GM18519 (cell line): Measurements from ENCODE around the gene BCL11B.

Experiments used
- ATAC-seq: cut with Tn5 transposase; IDR thresholded peaks from one replicate; pipeline ENCODE4 v1.9.1; 2021; ENCODE audit warnings: mild to moderate bottlenecking, moderate library complexity; ENCODE audit not compliant: unreplicated experiment, low FRiP score

The BCL11B gene

GRCh38 chr14:99271951-99272631, at the start of gene BCL11B:
Gene BCL11B (minus strand): TSS chr14:99272197. CDS start chr14:99271218, 979 bp downstream.
- ATAC-seq, result peak; percentile 91

- no peak for ATAC-seq
Observed at GRCh38 chr14:99321236-99321925, 49.4 kb upstream of the BCL11B start.

- ATAC-seq, result no peak
Observed at GRCh38 chr14:99320621-99321235, 48.7 kb upstream of the BCL11B start.

- ATAC-seq, result peak; percentile 76
Observed at GRCh38 chr14:99320105-99320572, 48.1 kb upstream of the BCL11B start.

- no peak for ATAC-seq
Observed at GRCh38 chr14:99318959-99319295, 46.9 kb upstream of the BCL11B start.

GRCh38 chr14:99318091-99318958, 46.3 kb upstream of the BCL11B start:
- no peak for ATAC-seq

- no peak for ATAC-seq
Observed at GRCh38 chr14:99317231-99318090, 45.5 kb upstream of the BCL11B start.

- no peak for ATAC-seq
Observed at GRCh38 chr14:99316281-99317163, 44.5 kb upstream of the BCL11B start.

GRCh38 chr14:99315197-99315596, 43.2 kb upstream of the BCL11B start:
- ATAC-seq, result no peak

GRCh38 chr14:99314623-99315022, 42.6 kb upstream of the BCL11B start:
- ATAC-seq, result no peak

- no peak for ATAC-seq
Observed at GRCh38 chr14:99313234-99313633, 41.2 kb upstream of the BCL11B start.

GRCh38 chr14:99312106-99312505, 40.1 kb upstream of the BCL11B start:
- no peak for ATAC-seq

GRCh38 chr14:99309220-99309766, 37.3 kb upstream of the BCL11B start:
- no peak for ATAC-seq

GRCh38 chr14:99304208-99304607, 32.2 kb upstream of the BCL11B start:
- no peak for ATAC-seq

GRCh38 chr14:99300190-99300589, 28.2 kb upstream of the BCL11B start:
- no peak for ATAC-seq

GRCh38 chr14:99296517-99296916, 24.5 kb upstream of the BCL11B start:
- ATAC-seq, result no peak

GRCh38 chr14:99289394-99290189, 17.6 kb upstream of the BCL11B start:
- no peak for ATAC-seq

GRCh38 chr14:99288948-99289347, 17.0 kb upstream of the BCL11B start:
- no peak for ATAC-seq
